PC-9 (cell line): ENCODE results near the gene DAZAP2. TPM values are rescaled to one million over a fixed set of nuclear protein-coding genes. Genes with fewer than 3 reads are reported as not detected.

Experiments
- Bru-seq: library from RNA; stranded (reverse); fragments of 400-500 nt; gene quantifications from one replicate; lab custom pipeline; 2021; lab: Mats Ljungman, UMichigan
- BruChase-seq, 2 experiments: library from RNA; stranded (reverse); fragments of 400-500 nt; gene quantifications; one replicate each; lab custom pipeline; 2021; lab: Mats Ljungman, UMichigan
- BruUV-seq: library from RNA; stranded (reverse); fragments of 400-500 nt; replicated peaks from 2 replicates; lab custom pipeline; 2021; lab: Mats Ljungman, UMichigan
- CTCF ChIA-PET: fragments of 300-600 bp; sonication (Branson Sonifier 250); formaldehyde crosslinking; loops from one replicate; lab custom pipeline; 2022; ENCODE audit warnings: antibody characterized with exemption; lab: Charles Lee
- POLR2A ChIA-PET: fragments of 300-600 bp; sonication (Branson Sonifier 250); formaldehyde crosslinking; loops from one replicate; lab custom pipeline; 2022; ENCODE audit warnings: antibody characterized with exemption; ENCODE audit not compliant: unreplicated experiment; lab: Charles Lee
- DNase-seq, 2 experiments: peaks; one replicate each; pipeline versions ENCODE4 v3.0.0 to v3.0.0-alpha.2; 2015 to 2022; ENCODE audit warnings: mixed read lengths in 1 of 2
- H2AFZ ChIP-seq: fragments of 200-600 bp; sonication (generic); 2 replicates; pipeline ENCODE4 v1.8.1; 2017; ENCODE audit warnings: antibody characterized with exemption
- H3F3A ChIP-seq: fragments of 200-600 bp; sonication (generic); 2 replicates; pipeline ENCODE4 v1.8.1; 2017; ENCODE audit warnings: antibody characterized with exemption, mild to moderate bottlenecking, low read depth; ENCODE audit not compliant: insufficient read depth
- H3K27ac ChIP-seq: fragments of 200-600 bp; sonication (generic); 2 replicates; pipeline ENCODE4 v1.6.1; 2016; ENCODE audit warnings: mixed run types
- H3K27me3 ChIP-seq: fragments of 200-600 bp; sonication (generic); 2 replicates; pipeline ENCODE4 v1.6.1; 2016; ENCODE audit warnings: low read depth, mixed run types; ENCODE audit not compliant: insufficient read depth
- H3K36me3 ChIP-seq: fragments of 200-600 bp; sonication (generic); 2 replicates; pipeline ENCODE4 v1.6.1; 2016; ENCODE audit warnings: low read depth, mixed run types
- H3K4me1 ChIP-seq: fragments of 200-600 bp; sonication (generic); replicated peaks from 2 replicates; pipeline ENCODE4 v1.6.1; 2016; ENCODE audit warnings: mixed run types; ENCODE audit not compliant: insufficient read depth
- H3K4me2 ChIP-seq: fragments of 200-600 bp; sonication (generic); 2 replicates; pipeline ENCODE4 v1.6.1; 2017; ENCODE audit warnings: mixed run types
- H3K4me3 ChIP-seq: fragments of 200-600 bp; sonication (generic); 2 replicates; pipeline ENCODE4 v1.6.1; 2016; ENCODE audit warnings: mixed run types
- H3K79me2 ChIP-seq: fragments of 200-600 bp; sonication (generic); 2 replicates; pipeline ENCODE4 v1.6.1; 2017; ENCODE audit warnings: low read depth, mixed run types
- H3K9me2 ChIP-seq: fragments of 200-600 bp; sonication (generic); 2 replicates; pipeline ENCODE4 v1.8.1; 2017; ENCODE audit warnings: mild to moderate bottlenecking; ENCODE audit not compliant: insufficient read depth
- H3K9me3 ChIP-seq: fragments of 200-600 bp; sonication (generic); 2 replicates; pipeline ENCODE4 v1.8.1; 2016; ENCODE audit warnings: low read depth; ENCODE audit not compliant: insufficient read depth
- H4K20me1 ChIP-seq: fragments of 200-600 bp; sonication (generic); 2 replicates; pipeline ENCODE4 v1.8.1; 2017; ENCODE audit not compliant: insufficient read depth
- EZH2 ChIP-seq: fragments of 200-600 bp; sonication (generic); IDR thresholded peaks from 2 replicates; pipeline ENCODE4 v1.8.0; 2017; ENCODE audit warnings: antibody characterized with exemption, low read depth
- intact Hi-C: fragments of 100-400 bp; cut with micrococcal nuclease; formaldehyde crosslinking; loops from one replicate; pipeline ENCODE4 v1.10.0; 2022; ENCODE audit not compliant: unreplicated experiment
- long read RNA-seq: library from polyadenylated mRNA; stranded (forward); transcript quantifications from one replicate; pipeline ENCODE4 v2.0.0, GENCODE V29; 2022
- total RNA-seq: library from RNA; stranded (reverse); gene quantifications from 2 replicates; pipeline ENCODE4 v1.2.3, GENCODE V29; 2021
- TF ChIP-seq, protein P1 (sequence below): fragments of 200-600 bp; sonication (generic); conservative IDR thresholded peaks from 2 replicates; pipeline ENCODE4 v1.6.1; 2017; ENCODE audit warnings: mixed run types, antibody characterized with exemption, mild to moderate bottlenecking, moderate library complexity

The DAZAP2 gene, protein sequence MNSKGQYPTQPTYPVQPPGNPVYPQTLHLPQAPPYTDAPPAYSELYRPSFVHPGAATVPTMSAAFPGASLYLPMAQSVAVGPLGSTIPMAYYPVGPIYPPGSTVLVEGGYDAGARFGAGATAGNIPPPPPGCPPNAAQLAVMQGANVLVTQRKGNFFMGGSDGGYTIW
- total RNA-seq (84.4 and 154 TPM in 2 replicates), Bru-seq, nascent RNA (percentile 75 among the genes with signal in this experiment), BruChase-seq, experiment 1, labeled RNA remaining after a 2-hour chase (percentile 82 among the genes with signal in this experiment), BruChase-seq, experiment 2, labeled RNA remaining after a 6-hour chase (percentile 95 among the genes with signal in this experiment)
- long read RNA-seq, transcript DAZAP2-202 (4 exons, 1,117 nt) = minor isoform, 5 of 586 reads
- long read RNA-seq, transcript DAZAP2-201 (4 exons, 2,598 nt) = major isoform, 526 of 586 reads
- long read RNA-seq, transcript DAZAP2-214 (2 exons, 3,664 nt) = minor isoform, 8 of 586 reads
- long read RNA-seq, partial matches to known transcripts = 22 of 586 reads
- long read RNA-seq, other reads (novel, unspliced or antisense) = 21 of 586 reads

DNA sequence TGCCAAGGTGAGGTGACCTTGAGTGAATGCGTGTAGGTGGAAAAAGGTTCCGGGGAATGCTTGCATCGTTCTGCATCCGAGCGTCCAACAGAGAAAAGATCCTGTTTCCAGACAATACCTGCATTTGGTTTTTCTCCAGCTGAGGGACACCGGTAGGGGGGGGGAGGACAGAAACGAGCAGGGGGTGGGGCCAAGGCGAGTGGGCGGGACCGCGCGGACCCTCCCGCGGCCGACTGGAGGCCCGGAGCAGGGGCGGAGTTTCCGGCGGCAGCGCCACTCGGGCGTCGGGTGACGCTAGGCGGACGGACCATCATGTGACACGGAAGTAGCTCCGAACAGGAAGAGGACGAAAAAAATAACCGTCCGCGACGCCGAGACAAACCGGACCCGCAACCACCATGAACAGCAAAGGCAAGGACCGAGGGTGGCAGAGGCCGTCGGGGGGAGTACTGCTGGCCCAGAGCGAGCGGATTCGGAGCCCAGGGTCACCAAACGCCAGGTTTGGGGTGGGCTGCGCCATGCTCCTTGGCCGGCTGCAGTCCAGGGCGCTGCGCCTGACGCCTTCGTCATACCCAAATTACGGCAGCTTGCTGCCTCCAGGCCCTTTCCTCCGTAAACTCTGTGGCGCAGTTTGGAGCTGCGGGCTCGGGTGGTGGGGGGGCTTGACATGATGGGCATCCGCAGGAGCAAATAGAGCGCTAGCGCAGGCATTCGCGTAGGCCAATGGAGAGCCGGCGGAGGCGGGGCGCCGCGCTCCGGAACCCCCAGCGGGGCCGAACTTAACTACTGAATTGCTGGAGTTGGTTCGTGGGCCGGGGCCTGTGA lies at the start of gene DAZAP2:
Gene DAZAP2 (plus strand): TSS at position 317 of the 825 bp plus-strand sequence. CDS start 82 bp downstream, at position 399.
- Histone ChIP-seq H3K36me3 (peaks cover 13% of the 10 kb centered on the region), H2AFZ (peak within 1 kb of the TSS; percentile 86), H3K9me3 (no peaks in the 10 kb centered on the region), H3K9me2 (no peaks in the 10 kb centered on the region), H3F3A (peaks cover 29% of the 10 kb centered on the region), H3K27ac (peak within 1 kb of the TSS; percentile 97), H3K79me2 (peaks cover 17% of the 10 kb centered on the region), H3K4me2 (peak within 1 kb of the TSS; percentile 84), H3K27me3 (no peaks in the 10 kb centered on the region), H4K20me1 (peaks cover 12% of the 10 kb centered on the region), H3K4me3 (peak within 1 kb of the TSS; percentile 94), H3K4me1 (peaks cover 20% of the 10 kb centered on the region)
- ChIA-PET POLR2A (interaction anchor here (0.5 to 1.2 kb wide), 13 partner anchors 21 to 1001 kb away, joined by 3 to 27 read pairs (median 6); partner anchors contain the start of genes CSRNP2, POU6F1 and SLC11A2), CTCF (interaction anchor here (0.6 kb wide), 2 partner anchors 74 to 308 kb away, joined by 5 to 8 read pairs; no protein-coding TSS in a partner anchor)
- TF ChIP-seq EZH2 = no peak
- TF ChIP-seq, protein P1, sequence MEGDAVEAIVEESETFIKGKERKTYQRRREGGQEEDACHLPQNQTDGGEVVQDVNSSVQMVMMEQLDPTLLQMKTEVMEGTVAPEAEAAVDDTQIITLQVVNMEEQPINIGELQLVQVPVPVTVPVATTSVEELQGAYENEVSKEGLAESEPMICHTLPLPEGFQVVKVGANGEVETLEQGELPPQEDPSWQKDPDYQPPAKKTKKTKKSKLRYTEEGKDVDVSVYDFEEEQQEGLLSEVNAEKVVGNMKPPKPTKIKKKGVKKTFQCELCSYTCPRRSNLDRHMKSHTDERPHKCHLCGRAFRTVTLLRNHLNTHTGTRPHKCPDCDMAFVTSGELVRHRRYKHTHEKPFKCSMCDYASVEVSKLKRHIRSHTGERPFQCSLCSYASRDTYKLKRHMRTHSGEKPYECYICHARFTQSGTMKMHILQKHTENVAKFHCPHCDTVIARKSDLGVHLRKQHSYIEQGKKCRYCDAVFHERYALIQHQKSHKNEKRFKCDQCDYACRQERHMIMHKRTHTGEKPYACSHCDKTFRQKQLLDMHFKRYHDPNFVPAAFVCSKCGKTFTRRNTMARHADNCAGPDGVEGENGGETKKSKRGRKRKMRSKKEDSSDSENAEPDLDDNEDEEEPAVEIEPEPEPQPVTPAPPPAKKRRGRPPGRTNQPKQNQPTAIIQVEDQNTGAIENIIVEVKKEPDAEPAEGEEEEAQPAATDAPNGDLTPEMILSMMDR = no peak
- intact Hi-C loops = loop anchor here (2.0 to 5.0 kb wide), 2 partner anchors 66 to 121 kb away; partner anchors contain the start of gene TFCP2
- peak; percentile 89 to 94 for DNase-seq
- TSS peak; percentile 70 for BruUV-seq

- H3K9me3 ChIP-seq = no peaks in the 10 kb centered on the region
- H3K79me2 ChIP-seq = no peaks in the 10 kb centered on the region
- TF ChIP-seq, protein P1 = no peak
- no peak for TF ChIP-seq EZH2
- ChIA-PET POLR2A (no interaction called here), CTCF (no interaction called here)
- H2AFZ ChIP-seq = no peak overlapping the region
- H3K4me3 ChIP-seq = no peak overlapping the region
- H3K9me2 ChIP-seq = no peaks in the 10 kb centered on the region
- no peak for DNase-seq
- H3K4me1 ChIP-seq = no peaks in the 10 kb centered on the region
- H4K20me1 ChIP-seq = no peaks in the 10 kb centered on the region
- H3K36me3 ChIP-seq = no peaks in the 10 kb centered on the region
- H3K4me2 ChIP-seq = no peak overlapping the region
- no peaks in the 10 kb centered on the region for H3F3A ChIP-seq
- intact Hi-C loops = no loop called here
- no peaks in the 10 kb centered on the region for H3K27me3 ChIP-seq
- no peak overlapping the region for H3K27ac ChIP-seq
- no TSS peak for BruUV-seq
Measured at GRCh38 chr12:51189790-51190355, 48.8 kb upstream of the DAZAP2 start.

GRCh38 chr12:51190820-51191219 lies 47.8 kb upstream of the DAZAP2 start:
- Histone ChIP-seq H3K9me3 (no peaks in the 10 kb centered on the region), H2AFZ (no peak overlapping the region), H3K36me3 (no peaks in the 10 kb centered on the region), H3K4me1 (no peaks in the 10 kb centered on the region), H3F3A (no peaks in the 10 kb centered on the region), H3K4me3 (no peak overlapping the region), H3K27ac (no peak overlapping the region), H4K20me1 (no peaks in the 10 kb centered on the region), H3K79me2 (no peaks in the 10 kb centered on the region), H3K4me2 (no peak overlapping the region), H3K9me2 (no peaks in the 10 kb centered on the region), H3K27me3 (no peaks in the 10 kb centered on the region)
- TF ChIP-seq EZH2 = no peak
- TF ChIP-seq, protein P1 = no peak
- no TSS peak for BruUV-seq
- intact Hi-C loops = no loop called here
- no peak for DNase-seq
- CTCF ChIA-PET = no interaction called here
- POLR2A ChIA-PET = no interaction called here
